ENCODE measurements around the gene PSG4. TPM values are rescaled to one million over a fixed set of nuclear protein-coding genes. Genes with fewer than 3 reads are reported as not detected.
"Not testable (repeated sequence)": the region's sequence is repeated elsewhere in the genome, so short reads cannot be mapped to it uniquely, and the experiment has no call there.

PSG4 gene
- total RNA-seq, 1 donor: not detected

GRCh38 chr19:43198686-43199419 is 6.6 kb downstream of the PSG4 start:
- not testable (repeated sequence) for DNase-seq (ENCODE audit: low read depth in 2 of 3, low spot score in 2 of 3)

GRCh38 chr19:43197666-43198397 is 7.6 kb downstream of the PSG4 start:
- not testable (repeated sequence) for DNase-seq (ENCODE audit: low read depth in 2 of 3, low spot score in 2 of 3)

- not testable (repeated sequence) for DNase-seq (ENCODE audit: low read depth in 2 of 3, low spot score in 2 of 3)
Measured at GRCh38 chr19:43194397-43194796, 11.0 kb downstream of the PSG4 start.

- not testable (repeated sequence) for DNase-seq (ENCODE audit: low read depth in 2 of 3, low spot score in 2 of 3)
Measured at GRCh38 chr19:43192381-43193155, 12.9 kb downstream of the PSG4 start.

GRCh38 chr19:43188092-43188491 is 17.3 kb downstream of the PSG4 start:
- not testable (repeated sequence) for DNase-seq (ENCODE audit: low read depth in 2 of 3, low spot score in 2 of 3)

GRCh38 chr19:43186311-43186935 is 19.0 kb downstream of the PSG4 start, which contains the start of gene PSG5:
Gene PSG5, minus strand, starts transcription at chr19:43186536. Its CDS starts 131 bp downstream, at chr19:43186405.
- DNase-seq (ENCODE audit: low read depth in 2 of 3, low spot score in 2 of 3): not testable (repeated sequence)

GRCh38 chr19:43181869-43182771 is 23.3 kb downstream of the PSG4 start:
- DNase-seq (ENCODE audit: low read depth in 2 of 3, low spot score in 2 of 3): not testable (repeated sequence)

GRCh38 chr19:43179569-43180147 is 25.8 kb downstream of the PSG4 start:
- not testable (repeated sequence) for DNase-seq (ENCODE audit: low read depth in 2 of 3, low spot score in 2 of 3)

- DNase-seq (ENCODE audit: low read depth in 2 of 3, low spot score in 2 of 3): not testable (repeated sequence)
Measured at GRCh38 chr19:43178577-43178976, 26.9 kb downstream of the PSG4 start.

- DNase-seq (ENCODE audit: low read depth in 2 of 3, low spot score in 2 of 3): not testable (repeated sequence)
Measured at GRCh38 chr19:43165906-43166305, 39.5 kb downstream of the PSG4 start.

GRCh38 chr19:43163135-43163534 is 42.3 kb downstream of the PSG4 start:
- DNase-seq (ENCODE audit: low read depth in 2 of 3, low spot score in 2 of 3): not testable (repeated sequence)

GRCh38 chr19:43162261-43162660 is 43.2 kb downstream of the PSG4 start:
- not testable (repeated sequence) for DNase-seq (ENCODE audit: low read depth in 2 of 3, low spot score in 2 of 3)

- no peak for DNase-seq (ENCODE audit: low read depth in 2 of 3, low spot score in 2 of 3)
Measured at GRCh38 chr19:43152214-43152613, 53.2 kb downstream of the PSG4 start.

GRCh38 chr19:43149788-43150187 is 55.6 kb downstream of the PSG4 start:
- not testable (repeated sequence) for DNase-seq (ENCODE audit: low read depth in 2 of 3, low spot score in 2 of 3)

GRCh38 chr19:43148233-43148632 is 57.2 kb downstream of the PSG4 start:
- no peak for DNase-seq (ENCODE audit: low read depth in 2 of 3, low spot score in 2 of 3)
